Omental fat pad (tissue), 4 donors: ENCODE measurements around the gene PRICKLE4. TPM values are rescaled to one million over a fixed set of nuclear protein-coding genes. Genes with fewer than 3 reads are reported as not detected.

ENCODE experiments used
- ATAC-seq: fragments of 150-250 bp; one replicate; pipeline ENCODE4 v1.9.1; 2016; ENCODE audit warnings: mild to moderate bottlenecking, moderate library complexity; ENCODE audit not compliant: low FRiP score
- DNase-seq: peaks from one replicate; pipeline ENCODE4 v3.0.0-alpha.2; 2019; ENCODE audit warnings: low spot score
- CTCF ChIP-seq, 3 donors: fragments of 450-650 bp; IDR thresholded peaks; one replicate each; pipeline ENCODE4 v1.5.1; 2016 to 2017; ENCODE audit warnings: antibody characterized with exemption in 3 of 3, mild to moderate bottlenecking in 3 of 3, moderate library complexity in 2 of 3
- total RNA-seq, 4 donors: library from RNA; depleted of rRNA; stranded (reverse); fragments of >200 nt; gene quantifications; one replicate each; pipeline ENCODE4 v1.1.0, GENCODE V29; 2016

PRICKLE4 gene
- total RNA-seq, 4 donors from 2014 or later: 1.6 to 11.7 (median 8.6) TPM

GRCh38 chr6:41789390-41789724, 8.8 kb downstream of the PRICKLE4 start:
- ATAC-seq: no peak
- DNase-seq: no peak
- TF ChIP-seq CTCF (IDR thresholded peaks at IDR 0.05): no peak

DNA sequence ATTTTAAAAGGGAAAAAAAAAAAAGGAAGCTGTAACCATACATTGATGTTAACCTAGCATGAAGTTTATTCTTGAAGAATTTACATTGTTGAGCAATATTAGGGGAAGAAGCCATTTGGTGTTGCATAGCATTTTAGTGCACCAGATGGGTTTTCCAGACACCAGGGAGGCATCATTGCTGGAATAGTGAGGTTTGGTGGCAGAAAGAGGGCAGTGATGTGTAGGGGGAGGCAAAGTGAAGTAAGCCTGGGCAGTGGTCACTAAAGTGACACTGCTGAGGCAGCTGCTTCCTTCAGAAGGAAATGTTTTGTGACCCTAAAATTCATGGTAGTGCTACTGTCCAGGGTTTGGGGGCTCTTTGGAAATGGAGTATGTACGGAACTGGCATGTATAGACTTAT, 9.5 kb downstream of the PRICKLE4 start:
- ATAC-seq: no peak
- no peak for TF ChIP-seq CTCF (IDR thresholded peaks at IDR 0.05)
- DNase-seq: no peak

DNA sequence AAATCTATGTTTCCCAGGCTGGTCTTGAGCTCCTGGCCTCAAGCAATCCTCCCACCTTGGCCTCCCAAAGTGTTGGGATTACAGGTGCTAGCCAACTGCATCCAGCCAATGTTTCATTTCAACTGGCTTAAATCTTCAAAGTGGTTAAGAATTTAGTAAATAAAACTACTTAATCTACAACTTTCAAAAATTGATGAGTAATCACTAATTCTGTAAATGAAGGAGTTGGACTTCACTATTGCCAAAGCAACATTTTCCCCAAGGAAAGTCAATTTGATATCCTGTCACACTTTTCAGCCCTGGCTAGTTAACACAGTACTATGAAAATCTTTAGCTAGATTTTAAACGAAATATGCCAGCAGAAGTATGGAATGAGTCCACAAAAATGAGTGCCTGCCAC, 10.7 kb downstream of the PRICKLE4 start:
- ATAC-seq (no peak), DNase-seq (no peak)
- no peak for TF ChIP-seq CTCF (IDR thresholded peaks at IDR 0.05)

- no peak for TF ChIP-seq CTCF (IDR thresholded peaks at IDR 0.05)
- no peak for ATAC-seq
- no peak for DNase-seq
Observed at GRCh38 chr6:41791984-41792383, 11.4 kb downstream of the PRICKLE4 start.

DNA sequence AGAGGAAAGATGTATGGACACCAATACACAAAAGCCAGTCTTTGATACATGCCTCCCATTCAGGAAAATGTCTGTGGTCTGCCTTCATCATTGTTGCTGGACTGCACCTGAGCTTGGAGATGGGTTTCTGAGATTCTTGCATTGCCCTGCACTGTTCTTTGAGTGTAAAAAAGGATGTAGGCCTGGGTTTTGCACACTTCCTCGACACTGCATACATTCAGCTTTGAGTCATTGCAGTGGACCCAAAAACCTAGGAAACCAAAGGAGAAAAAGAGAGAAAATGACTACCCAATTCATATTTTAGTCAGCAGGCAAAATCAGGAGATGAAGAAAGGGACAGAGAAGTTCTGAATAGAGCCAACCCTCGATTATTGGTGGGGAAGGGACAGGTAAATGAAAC, 15.9 kb downstream of the PRICKLE4 start:
- ATAC-seq (no peak), DNase-seq (no peak)
- no peak for TF ChIP-seq CTCF (IDR thresholded peaks at IDR 0.05)

GRCh38 chr6:41798901-41799558, 18.4 kb downstream of the PRICKLE4 start:
- DNase-seq: no peak
- no peak for TF ChIP-seq CTCF (IDR thresholded peaks at IDR 0.05)

GRCh38 chr6:41799559-41799911, 19.0 kb downstream of the PRICKLE4 start:
- no peak for TF ChIP-seq CTCF (IDR thresholded peaks at IDR 0.05)
- DNase-seq (no peak), ATAC-seq (no peak)

More at GRCh38 chr6:41798901-41799558, 18.4 kb downstream of the PRICKLE4 start:
- ATAC-seq: no peak
